ENCODE results near the gene WDFY4.

The WDFY4 gene

DNA sequence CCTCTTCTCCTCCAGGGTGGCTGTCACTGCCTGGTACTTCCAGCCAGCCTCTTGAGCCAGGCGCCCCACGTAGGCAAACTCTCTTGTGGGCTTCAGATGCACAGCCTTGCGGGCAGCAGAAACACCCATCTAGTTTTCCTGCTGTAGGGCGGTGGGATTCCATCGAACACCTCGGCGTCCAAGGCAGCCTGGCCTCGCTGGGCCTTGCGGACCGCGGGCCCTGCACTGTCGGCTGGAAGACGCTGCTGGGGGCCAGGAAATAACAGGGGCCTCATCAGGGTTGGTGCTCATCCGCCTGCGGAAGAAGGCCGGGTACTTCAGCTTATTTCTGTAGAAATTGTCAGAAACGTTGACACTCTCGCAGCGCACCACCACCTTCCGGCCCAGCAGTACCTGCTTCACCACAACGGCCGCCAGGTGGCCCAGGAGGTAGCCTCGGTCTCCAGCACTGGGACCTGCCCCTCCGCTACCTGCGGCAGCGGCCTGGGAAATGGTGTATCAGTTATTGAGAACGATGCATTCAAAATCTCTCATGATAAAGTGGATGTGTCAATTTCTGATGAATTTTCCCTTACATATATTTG lies 61.1 kb downstream of the WDFY4 start:
- TF ChIP-seq, protein P1, sequence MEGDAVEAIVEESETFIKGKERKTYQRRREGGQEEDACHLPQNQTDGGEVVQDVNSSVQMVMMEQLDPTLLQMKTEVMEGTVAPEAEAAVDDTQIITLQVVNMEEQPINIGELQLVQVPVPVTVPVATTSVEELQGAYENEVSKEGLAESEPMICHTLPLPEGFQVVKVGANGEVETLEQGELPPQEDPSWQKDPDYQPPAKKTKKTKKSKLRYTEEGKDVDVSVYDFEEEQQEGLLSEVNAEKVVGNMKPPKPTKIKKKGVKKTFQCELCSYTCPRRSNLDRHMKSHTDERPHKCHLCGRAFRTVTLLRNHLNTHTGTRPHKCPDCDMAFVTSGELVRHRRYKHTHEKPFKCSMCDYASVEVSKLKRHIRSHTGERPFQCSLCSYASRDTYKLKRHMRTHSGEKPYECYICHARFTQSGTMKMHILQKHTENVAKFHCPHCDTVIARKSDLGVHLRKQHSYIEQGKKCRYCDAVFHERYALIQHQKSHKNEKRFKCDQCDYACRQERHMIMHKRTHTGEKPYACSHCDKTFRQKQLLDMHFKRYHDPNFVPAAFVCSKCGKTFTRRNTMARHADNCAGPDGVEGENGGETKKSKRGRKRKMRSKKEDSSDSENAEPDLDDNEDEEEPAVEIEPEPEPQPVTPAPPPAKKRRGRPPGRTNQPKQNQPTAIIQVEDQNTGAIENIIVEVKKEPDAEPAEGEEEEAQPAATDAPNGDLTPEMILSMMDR (IDR thresholded peaks at IDR 0.05; ENCODE audit: low read depth, low read length, missing control alignments) = no peak
- no peak for DNase-seq (ENCODE audit: low read depth)
- H3K4me3 ChIP-seq (ENCODE audit: low read depth, low read length) = no peak overlapping the region
- in situ Hi-C loops (cut with HindIII; ENCODE audit: low sequenced_read_pairs) = no loop called here

DNA sequence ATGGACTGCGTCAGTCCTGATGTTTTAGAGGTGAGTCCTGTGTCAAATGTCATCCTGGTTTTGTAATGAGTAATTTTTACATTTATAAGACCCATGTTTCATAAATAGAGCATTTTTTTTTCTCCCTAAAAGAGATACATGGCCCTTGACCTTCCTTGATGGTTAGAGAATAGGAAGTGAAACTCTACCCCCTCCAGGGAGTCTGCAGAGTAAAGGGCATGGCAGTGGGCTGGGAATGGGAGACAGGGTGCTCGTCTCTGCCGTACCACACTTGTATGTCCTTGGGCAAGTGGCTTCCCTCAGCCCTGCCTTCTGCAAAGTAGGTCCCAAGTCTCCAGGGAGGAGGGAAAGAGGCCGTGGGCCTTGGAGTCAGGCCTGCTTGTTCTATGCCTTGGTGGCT lies 63.9 kb downstream of the WDFY4 start:
- no peak overlapping the region for H3K4me3 ChIP-seq (ENCODE audit: low read depth, low read length)
- in situ Hi-C loops (cut with HindIII; ENCODE audit: low sequenced_read_pairs) = no loop called here
- DNase-seq (ENCODE audit: low read depth) = no peak
- TF ChIP-seq, protein P1 (IDR thresholded peaks at IDR 0.05; ENCODE audit: low read depth, low read length, missing control alignments) = no peak

DNA sequence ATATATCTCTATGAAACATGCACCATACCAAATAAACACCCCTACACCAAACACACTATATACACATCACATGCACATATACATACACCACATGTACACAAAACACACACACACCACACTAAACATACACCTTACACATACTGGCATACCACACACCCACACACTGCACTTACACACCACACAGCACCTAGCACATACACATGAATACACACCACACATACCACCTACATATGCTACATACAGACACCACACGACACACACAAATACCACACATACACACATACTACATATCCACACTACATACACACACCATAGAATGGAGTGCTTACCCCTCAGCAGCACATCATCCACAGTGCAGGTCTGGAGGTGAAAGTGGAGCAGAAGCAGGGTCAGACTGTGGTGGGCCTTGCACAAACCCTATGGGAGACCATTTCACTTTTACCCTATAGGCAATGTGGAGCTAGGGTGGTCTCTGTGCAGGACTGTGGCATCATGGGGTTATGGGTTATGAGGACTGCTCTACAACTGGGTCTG lies 64.6 kb downstream of the WDFY4 start:
- TF ChIP-seq, protein P1 (IDR thresholded peaks at IDR 0.05; ENCODE audit: low read depth, low read length, missing control alignments) = no peak
- no peak overlapping the region for H3K4me3 ChIP-seq (ENCODE audit: low read depth, low read length)
- DNase-seq (ENCODE audit: low read depth) = no peak
- in situ Hi-C loops (cut with HindIII; ENCODE audit: low sequenced_read_pairs) = no loop called here

DNA sequence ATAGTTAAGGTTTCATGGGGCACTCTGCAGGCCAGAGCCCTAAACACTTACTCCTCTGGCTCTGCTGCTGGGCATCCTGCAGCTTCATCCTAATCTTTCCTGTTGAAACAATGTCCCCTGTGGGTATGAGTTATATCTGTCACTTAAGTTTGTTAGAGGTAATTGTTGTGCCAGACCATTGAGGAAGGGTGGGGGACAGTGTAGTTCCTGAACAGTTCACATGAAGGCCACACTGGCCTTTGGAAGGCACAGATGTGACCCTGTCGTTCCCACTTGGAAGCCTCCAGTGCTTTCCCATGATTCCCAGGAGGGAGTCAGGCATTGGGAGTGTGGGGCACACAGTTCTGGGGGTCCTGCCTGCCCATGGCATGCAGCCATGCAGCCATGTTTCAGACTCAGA lies 65.3 kb downstream of the WDFY4 start:
- H3K4me3 ChIP-seq (ENCODE audit: low read depth, low read length) = no peak overlapping the region
- in situ Hi-C loops (cut with HindIII; ENCODE audit: low sequenced_read_pairs) = no loop called here
- TF ChIP-seq, protein P1 (IDR thresholded peaks at IDR 0.05; ENCODE audit: low read depth, low read length, missing control alignments) = no peak
- no peak for DNase-seq (ENCODE audit: low read depth)

DNA sequence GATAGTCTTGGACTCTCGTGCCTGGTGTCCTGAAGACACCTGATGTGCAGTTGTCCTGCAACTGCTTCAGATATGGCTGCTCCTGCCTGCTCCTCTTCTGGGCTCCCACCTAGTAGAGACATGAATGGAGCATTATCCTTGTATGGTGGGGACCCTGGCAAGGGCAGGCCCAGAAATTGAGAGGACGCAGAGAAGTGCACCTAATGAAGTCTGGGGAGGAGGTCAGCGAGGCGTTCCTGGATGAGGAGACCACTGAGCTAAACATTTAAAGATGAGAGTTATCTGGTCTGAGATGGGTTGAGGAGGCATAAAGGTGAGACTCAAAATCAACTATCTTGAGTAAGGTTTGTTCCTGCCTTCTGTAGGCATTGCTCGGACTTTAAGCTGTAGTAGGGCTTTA lies 66.3 kb downstream of the WDFY4 start:
- in situ Hi-C loops (cut with HindIII; ENCODE audit: low sequenced_read_pairs) = no loop called here
- no peak for DNase-seq (ENCODE audit: low read depth)
- no peak overlapping the region for H3K4me3 ChIP-seq (ENCODE audit: low read depth, low read length)
- TF ChIP-seq, protein P1 (IDR thresholded peaks at IDR 0.05; ENCODE audit: low read depth, low read length, missing control alignments) = no peak

DNA sequence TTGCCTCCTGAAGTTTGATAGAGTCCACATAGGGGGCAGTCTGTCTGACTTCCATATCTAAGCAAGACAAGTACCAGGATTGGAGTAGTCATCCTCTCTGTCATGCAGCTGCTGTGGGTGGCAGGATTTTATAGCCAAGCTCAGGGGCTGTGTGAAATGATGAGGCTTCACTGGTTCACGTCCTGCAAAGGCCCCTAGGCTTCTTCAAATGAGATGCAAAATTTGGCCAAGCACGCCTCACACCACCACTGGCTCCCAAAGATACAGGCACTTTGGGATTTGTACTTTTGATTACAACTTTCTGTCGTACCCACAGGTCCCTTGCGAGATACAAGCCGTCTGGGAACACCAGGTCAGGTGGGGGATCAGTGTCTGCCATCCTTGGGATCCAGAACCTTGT lies 67.1 kb downstream of the WDFY4 start:
- in situ Hi-C loops (cut with HindIII; ENCODE audit: low sequenced_read_pairs) = no loop called here
- TF ChIP-seq, protein P1 (IDR thresholded peaks at IDR 0.05; ENCODE audit: low read depth, low read length, missing control alignments) = no peak
- DNase-seq (ENCODE audit: low read depth) = no peak
- H3K4me3 ChIP-seq (ENCODE audit: low read depth, low read length) = no peak overlapping the region
